Body of pancreas (tissue), 4 donors: ENCODE results near the gene PLEKHG5. TPM values are rescaled to one million over a fixed set of nuclear protein-coding genes. Genes with fewer than 3 reads are reported as not detected.
"Not testable (repeated sequence)": the region's sequence is repeated elsewhere in the genome, so short reads cannot be mapped to it uniquely, and the experiment has no call there.

Source experiments
- ATAC-seq: fragments of 150-250 bp; one replicate; pipeline ENCODE4 v1.9.1; 2016
- DNase-seq, 4 donors: peaks; one replicate each; pipeline ENCODE4 v3.0.0-alpha.2; 2019
- H3K27ac ChIP-seq, 4 donors: fragments of 200-600 bp; sonication (generic); 1 replicate in 3 of 4; 2 replicates in 1 of 4; pipeline versions ENCODE4 v1.5.1 to v1.6.1; 2016 to 2019; ENCODE audit warnings: mild to moderate bottlenecking in 1 of 4, mixed read lengths in 1 of 4, moderate library complexity in 1 of 4
- H3K27me3 ChIP-seq, 2 donors: fragments of 200-600 bp; sonication (generic); one replicate each; pipeline ENCODE4 v1.6.0; 2016; ENCODE audit warnings: mild to moderate bottlenecking in 1 of 2
- H3K36me3 ChIP-seq, 2 donors: fragments of 200-600 bp; sonication (generic); replicated peaks in 1 of 2; 2 replicates each; pipeline ENCODE4 v1.5.1; 2016; ENCODE audit warnings: low read depth in 2 of 2; ENCODE audit not compliant: insufficient read depth in 1 of 2
- H3K4me1 ChIP-seq: fragments of 200-600 bp; sonication (generic); one replicate; pipeline ENCODE4 v1.6.0; 2016
- H3K4me3 ChIP-seq, 2 donors: fragments of 200-600 bp; sonication (generic); 1 replicate in 1 of 2; 2 replicates in 1 of 2; pipeline ENCODE4 v1.5.1; 2016 to 2019
- H3K9me3 ChIP-seq, 3 donors: fragments of 200-600 bp; sonication (generic); 1 replicate in 2 of 3; 2 replicates in 1 of 3; pipeline ENCODE4 v1.5.1; 2016
- CTCF ChIP-seq, 7 experiments: fragments of 450-650 bp in 4 of 7; fragments of 200-600 bp in 3 of 7; sonication (generic) in 3 of 7; IDR thresholded peaks; one replicate each; pipeline ENCODE4 v1.5.1; 2016 to 2019; ENCODE audit warnings: antibody characterized with exemption in 7 of 7
- POLR2A ChIP-seq, 3 donors: fragments of 450-650 bp; IDR thresholded peaks; one replicate each; pipeline ENCODE4 v1.6.1; 2016; ENCODE audit warnings: antibody characterized with exemption in 3 of 3, mild to moderate bottlenecking in 2 of 3
- WGBS, 2 donors: methylation state at CpG; one replicate each; pipeline ENCODE4 v1.1.5; 2017; 5-methylcytosine and 5-hydroxymethylcytosine counted together
- intact Hi-C: fragments of 100-400 bp; cut with DNase I; formaldehyde crosslinking; loops from one replicate; pipeline ENCODE4 v1.15.1; 2023
- total RNA-seq, 2 donors: library from RNA; depleted of rRNA; stranded (reverse); fragments of >200 nt; gene quantifications; one replicate each; pipeline ENCODE4 v1.1.0, GENCODE V29; 2016

Gene PLEKHG5
- total RNA-seq, 2 donors from 2014 or later, result 5.2 to 8.6 TPM

GRCh38 chr1:6440198-6441126 is 51.0 kb downstream of the PLEKHG5 start:
- Histone ChIP-seq H3K27me3 (peaks cover 0 to 4% of the 10 kb centered on the region in 2 donors), H3K4me3 (no peak overlapping the region), H3K9me3 (no peaks in the 10 kb centered on the region), H3K27ac (no peak overlapping the region), H3K4me1 (peaks cover 9% of the 10 kb centered on the region), H3K36me3 (no peaks in the 10 kb centered on the region)
- peak; percentile 62 for ATAC-seq
- TF ChIP-seq POLR2A (IDR thresholded peaks at IDR 0.05), result no peak
- peak in 2 of 7 experiments; percentile 5 to 18 for TF ChIP-seq CTCF (IDR thresholded peaks at IDR 0.05)
- intact Hi-C loops, result no loop called here
- peak; percentile 56 to 74 (median 66) for DNase-seq
- 10 to 40% methylated on average over 19 to 61 of the region's 101 CpGs for WGBS, 2 donors

- intact Hi-C loops, result no loop called here
- Histone ChIP-seq H3K9me3 (no peaks in the 10 kb centered on the region), H3K27ac (no peak overlapping the region), H3K27me3 (peaks cover 0 to 4% of the 10 kb centered on the region in 2 donors), H3K4me1 (peaks cover 9% of the 10 kb centered on the region), H3K36me3 (no peaks in the 10 kb centered on the region), H3K4me3 (no peak overlapping the region)
- TF ChIP-seq CTCF (IDR thresholded peaks at IDR 0.05) (peak; percentile 73 to 97 (median 87)), POLR2A (IDR thresholded peaks at IDR 0.05) (no peak)
- ATAC-seq, result peak; percentile 43
- DNase-seq, result peak; percentile 64 to 79 (median 68)
- 4 to 16% methylated on average over 5 of the region's 5 CpGs for WGBS, 2 donors
Measured at GRCh38 chr1:6438047-6438525, 53.4 kb downstream of the PLEKHG5 start.

- ATAC-seq, H3K4me1 ChIP-seq, H3K9me3 ChIP-seq, intact Hi-C loops, H3K27ac ChIP-seq, H3K36me3 ChIP-seq, H3K4me3 ChIP-seq, H3K27me3 ChIP-seq: not testable (repeated sequence)
- TF ChIP-seq CTCF (IDR thresholded peaks at IDR 0.05), result peak in 3 of 7 experiments; percentile 8 to 22 (median 15)
- DNase-seq, result peak in 3 of 4 donors; percentile 34 to 65 (median 53)
- WGBS, 2 donors, result 31 to 33% methylated on average over 12 to 22 of the region's 22 CpGs
Measured at GRCh38 chr1:6437012-6437700, 54.3 kb downstream of the PLEKHG5 start.

GRCh38 chr1:6436277-6436676 is 55.2 kb downstream of the PLEKHG5 start:
- H3K4me1 ChIP-seq, H3K27me3 ChIP-seq, H3K36me3 ChIP-seq, DNase-seq, intact Hi-C loops, H3K27ac ChIP-seq, H3K9me3 ChIP-seq, H3K4me3 ChIP-seq, ATAC-seq: not testable (repeated sequence)
- WGBS, 2 donors, result 61 to 64% methylated on average over 3 of the region's 3 CpGs

- intact Hi-C loops, result no loop called here
- Histone ChIP-seq H3K27ac (no peak overlapping the region), H3K36me3 (no peaks in the 10 kb centered on the region), H3K4me3 (no peak overlapping the region), H3K4me1 (peaks cover 4% of the 10 kb centered on the region), H3K9me3 (no peaks in the 10 kb centered on the region), H3K27me3 (peaks cover 0 to 4% of the 10 kb centered on the region in 2 donors)
- ATAC-seq, result no peak
- 55 to 86% methylated on average over 1 to 3 of the region's 3 CpGs for WGBS, 2 donors
- DNase-seq, result no peak
- TF ChIP-seq CTCF (IDR thresholded peaks at IDR 0.05) (no peak), POLR2A (IDR thresholded peaks at IDR 0.05) (no peak)
Measured at GRCh38 chr1:6435547-6435946, 55.9 kb downstream of the PLEKHG5 start.
